Hematopoietic multipotent progenitor cell treated with erythropoietin and hydrocortisone succinate and interleukin-3 and kit ligand, for 15 days (in vitro differentiated cells): ENCODE measurements around the gene ZBED4.
A peak's percentile ranks its signal among the peaks of the same experiment; 100 is the strongest.

ENCODE experiments used
- DNase-seq: peaks from one replicate; pipeline ENCODE4 v3.0.0-alpha.2; 2015; ENCODE audit warnings: low spot score

Gene ZBED4

DNA sequence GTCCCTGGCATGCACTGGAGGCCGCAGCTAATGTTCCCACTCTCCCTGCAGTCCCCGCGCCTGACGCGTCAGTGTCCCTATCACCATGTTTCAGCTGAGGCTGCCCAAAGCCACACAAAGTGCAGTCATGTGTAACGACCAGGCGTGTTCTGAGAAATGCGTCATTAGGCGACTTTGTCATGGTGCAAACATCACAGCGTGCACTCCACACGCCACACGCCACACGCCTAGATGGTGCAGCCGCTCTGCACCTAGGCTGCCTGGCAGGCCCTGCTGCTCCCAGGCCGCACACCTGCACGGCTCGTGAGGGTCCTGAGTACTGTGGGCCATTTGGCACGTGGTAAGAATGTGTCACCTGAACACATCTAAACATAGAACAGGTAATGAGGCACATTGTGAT lies 67.2 kb downstream of the ZBED4 start:
- DNase-seq, result no peak

DNA sequence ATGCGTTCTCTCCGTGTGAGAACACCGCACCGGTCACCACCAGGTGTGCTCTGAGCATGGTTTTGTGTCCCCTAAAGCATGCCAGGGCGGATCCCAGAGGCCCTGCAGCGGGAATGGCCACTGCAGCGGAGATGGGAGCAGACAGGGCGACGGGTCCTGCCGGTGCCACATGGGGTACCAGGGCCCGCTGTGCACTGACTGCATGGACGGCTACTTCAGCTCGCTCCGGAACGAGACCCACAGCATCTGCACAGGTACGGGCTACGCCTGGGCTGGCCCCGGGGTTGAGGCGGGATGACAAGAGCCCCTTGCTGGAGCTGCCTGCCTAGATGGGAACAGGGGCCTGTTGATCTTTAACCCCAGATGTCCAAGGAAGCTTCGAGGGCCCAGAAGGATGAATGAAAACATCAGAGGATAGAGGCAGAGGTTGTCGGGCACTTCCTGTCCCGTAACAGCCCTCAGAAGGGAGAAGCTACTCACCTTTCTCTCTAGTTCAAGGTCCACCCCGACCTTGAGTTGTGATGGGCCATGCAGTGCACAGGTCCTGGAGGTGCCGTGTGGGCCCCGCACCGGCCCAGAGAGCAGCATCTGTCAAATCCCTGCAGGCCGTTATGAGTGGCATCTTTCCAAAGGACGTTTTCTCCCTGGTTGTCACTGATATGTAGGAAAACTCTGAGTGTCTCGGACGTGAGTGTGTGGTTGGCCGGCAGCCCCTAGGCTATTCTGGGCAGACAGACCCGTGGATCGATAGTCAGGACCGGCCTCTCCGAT lies 68.0 kb downstream of the ZBED4 start:
- no peak for DNase-seq

DNA sequence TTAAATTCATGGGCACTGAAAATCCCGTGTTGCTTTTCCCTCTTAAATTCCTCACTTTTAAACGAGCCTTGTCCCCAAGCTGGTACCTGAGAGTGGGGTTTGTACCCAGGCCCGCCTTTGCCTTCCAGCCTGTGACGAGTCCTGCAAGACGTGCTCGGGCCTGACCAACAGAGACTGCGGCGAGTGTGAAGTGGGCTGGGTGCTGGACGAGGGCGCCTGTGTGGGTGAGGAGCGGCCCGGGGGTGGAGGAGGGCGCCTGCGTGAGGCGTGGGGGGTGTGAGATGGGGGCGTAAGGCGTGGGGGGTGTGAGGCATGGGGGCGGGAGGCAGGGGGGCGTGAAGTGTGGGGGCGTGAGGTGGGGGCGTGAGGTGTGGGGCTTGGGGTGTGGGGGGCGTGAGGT lies 68.8 kb downstream of the ZBED4 start:
- no peak for DNase-seq

DNA sequence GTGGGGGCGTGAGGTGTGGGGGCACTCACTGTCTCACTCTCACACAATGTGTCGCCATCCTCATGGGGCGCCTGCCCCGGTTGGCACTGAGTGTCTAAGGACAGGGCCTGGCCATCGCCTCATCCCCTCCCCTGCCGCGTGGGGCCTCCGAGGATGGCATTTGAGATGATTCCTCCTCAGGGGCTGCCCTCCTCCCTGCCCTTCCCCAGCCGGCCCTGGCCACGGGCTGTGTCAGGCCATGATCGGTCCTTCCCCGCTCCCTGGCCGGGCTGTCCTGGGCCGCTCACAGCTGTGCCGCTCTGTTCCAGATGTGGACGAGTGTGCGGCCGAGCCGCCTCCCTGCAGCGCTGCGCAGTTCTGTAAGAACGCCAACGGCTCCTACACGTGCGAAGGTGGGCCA lies 69.3 kb downstream of the ZBED4 start:
- DNase-seq, result no peak

DNA sequence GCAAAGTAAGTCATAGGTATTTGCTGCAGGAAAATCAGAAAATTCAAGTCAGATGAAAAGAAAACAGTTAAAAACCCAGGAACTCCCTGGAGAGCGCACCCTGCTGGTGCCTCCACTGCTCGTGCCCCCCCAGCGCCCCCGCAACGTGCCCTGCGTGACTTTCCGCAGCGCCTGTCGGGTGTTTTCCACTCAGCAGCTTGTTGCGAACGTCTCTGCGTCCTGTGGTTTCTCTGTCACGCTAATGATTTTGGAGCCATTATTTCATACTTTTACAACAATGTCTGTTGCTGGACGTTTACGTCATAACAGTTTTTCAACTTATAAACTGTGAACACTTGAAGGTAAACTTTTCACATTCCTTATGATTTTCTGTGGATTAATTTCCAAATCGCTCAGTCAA lies 69.8 kb downstream of the ZBED4 start:
- DNase-seq, result no peak

DNA sequence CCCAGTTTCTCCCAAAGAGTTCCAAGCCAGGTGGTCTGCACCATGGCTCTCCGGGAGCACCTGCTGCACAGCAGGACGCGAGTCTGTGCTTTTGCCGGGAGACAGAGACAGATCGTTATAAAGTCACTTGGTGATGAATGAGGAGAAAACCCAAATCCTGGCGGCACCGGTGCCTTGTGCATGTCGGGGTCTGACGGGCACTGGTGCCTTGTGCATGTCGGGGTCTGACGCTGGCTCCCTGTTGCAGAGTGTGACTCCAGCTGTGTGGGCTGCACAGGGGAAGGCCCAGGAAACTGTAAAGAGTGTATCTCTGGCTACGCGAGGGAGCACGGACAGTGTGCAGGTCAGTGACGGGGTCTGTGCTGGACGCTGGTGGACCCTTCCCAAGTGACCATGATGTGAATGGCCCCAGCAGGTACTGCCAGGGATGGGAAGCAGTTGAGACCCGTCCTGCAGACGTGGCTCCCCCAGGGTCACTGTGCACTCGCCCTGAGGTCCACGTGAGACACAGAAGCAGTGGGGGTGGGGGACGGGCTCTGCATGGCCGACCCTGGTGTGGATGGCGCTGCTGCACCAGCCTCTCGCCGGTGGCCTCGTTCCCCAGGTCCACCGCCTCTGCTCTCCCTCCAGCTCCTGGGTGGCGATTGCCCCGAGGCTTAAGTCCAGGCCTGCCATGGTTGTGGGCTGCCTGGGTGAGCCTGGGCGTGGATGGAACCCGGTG lies 70.6 kb downstream of the ZBED4 start:
- DNase-seq, result no peak

DNA sequence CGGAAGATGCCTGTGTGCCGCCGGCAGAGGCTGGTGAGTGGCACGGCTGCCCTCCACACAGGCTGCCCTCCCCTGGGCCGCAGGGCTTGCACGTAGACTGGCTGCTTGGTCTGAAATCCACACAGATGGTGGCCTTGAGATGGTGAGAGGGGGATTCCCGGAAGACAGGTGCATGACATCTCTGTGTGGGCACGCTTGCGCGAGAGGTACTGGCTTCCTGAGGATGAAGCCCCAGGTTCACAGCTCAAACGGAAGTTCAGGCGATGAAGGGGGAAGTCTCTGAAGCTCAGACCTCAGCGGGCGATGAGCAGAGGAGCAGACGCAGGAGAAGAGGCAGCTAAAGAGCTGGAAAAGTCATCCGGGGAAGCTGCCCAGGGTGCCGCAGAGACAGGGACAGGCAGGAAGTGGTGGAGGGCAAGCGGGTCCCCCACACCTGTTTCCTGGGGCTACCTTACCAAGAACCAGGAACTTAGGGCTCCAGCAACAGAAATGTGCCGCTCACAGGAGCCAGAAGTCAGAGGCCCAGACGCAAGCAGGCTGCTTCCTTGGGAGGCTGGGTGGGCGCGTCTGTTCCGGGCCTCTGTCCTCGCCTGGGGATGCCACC lies 72.0 kb downstream of the ZBED4 start:
- DNase-seq, result no peak

DNA sequence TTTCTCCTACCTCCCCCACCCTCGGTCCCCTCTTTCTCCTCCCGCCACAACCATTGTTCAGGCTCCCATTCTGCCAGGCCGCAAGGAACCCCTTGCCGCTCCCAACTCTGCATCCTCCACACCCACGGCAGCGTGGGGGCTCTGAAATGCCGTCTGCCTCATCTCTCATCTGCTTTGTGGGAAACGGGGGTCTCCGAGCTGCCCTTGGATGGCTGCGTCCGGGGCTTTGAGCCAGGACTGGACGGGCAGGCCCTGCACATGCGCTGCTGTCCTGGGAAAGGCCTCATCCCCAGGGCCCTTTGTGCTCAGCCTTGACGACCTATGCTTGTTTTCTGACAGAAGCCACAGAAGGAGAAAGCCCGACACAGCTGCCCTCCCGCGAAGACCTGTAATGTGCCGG lies 73.3 kb downstream of the ZBED4 start:
- no peak for DNase-seq

DNA sequence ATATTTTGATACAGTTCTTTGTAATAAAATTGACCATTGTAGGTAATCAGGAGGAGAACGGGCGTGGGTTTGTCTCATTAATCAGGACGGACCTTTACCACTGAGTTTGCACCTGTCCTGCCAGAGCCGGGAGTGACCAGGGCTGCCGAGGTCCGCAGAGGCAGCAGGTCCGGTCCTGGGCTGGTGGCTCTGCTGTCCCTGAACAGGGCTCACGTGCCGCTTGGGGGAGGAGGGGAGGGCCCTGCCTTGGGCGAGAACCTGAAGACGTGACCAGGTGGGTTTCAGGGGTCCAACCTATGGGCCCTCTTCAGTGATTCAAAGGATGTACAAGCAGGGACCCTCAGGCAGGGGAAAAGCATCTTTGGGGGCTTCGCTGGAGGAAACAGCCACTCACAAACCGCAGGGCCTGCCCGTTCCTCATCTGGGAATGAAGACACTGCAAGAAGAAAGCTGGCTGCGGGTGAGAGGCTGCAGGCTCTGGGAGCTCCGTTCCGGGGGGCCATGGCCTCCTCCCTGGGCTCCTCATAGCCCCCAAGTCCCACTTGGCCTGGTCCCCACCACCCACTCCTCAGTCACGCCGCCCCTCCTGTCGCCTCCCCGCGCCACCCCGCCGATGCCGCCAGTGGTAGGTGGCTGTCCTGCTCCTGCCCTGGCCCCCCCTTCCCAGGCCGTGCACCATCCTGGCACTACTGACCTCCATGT lies 74.0 kb downstream of the ZBED4 start:
- DNase-seq, result no peak

DNA sequence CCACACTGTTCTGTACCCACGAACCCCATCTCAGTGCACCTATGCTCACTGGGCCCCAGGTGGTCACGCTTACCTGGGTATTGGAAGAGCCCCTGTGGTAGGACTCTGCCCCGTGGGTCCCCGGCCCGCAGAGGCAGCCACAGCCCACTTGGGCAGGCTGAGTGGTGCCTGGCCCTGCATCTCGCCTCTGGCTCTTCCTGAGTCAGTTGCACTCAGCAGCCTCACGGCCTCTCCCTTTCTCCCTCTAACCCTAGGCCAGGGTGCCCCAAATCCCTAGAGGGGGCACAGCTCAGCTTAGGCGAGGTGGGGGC lies 74.5 kb downstream of the ZBED4 start:
- no peak for DNase-seq

DNA sequence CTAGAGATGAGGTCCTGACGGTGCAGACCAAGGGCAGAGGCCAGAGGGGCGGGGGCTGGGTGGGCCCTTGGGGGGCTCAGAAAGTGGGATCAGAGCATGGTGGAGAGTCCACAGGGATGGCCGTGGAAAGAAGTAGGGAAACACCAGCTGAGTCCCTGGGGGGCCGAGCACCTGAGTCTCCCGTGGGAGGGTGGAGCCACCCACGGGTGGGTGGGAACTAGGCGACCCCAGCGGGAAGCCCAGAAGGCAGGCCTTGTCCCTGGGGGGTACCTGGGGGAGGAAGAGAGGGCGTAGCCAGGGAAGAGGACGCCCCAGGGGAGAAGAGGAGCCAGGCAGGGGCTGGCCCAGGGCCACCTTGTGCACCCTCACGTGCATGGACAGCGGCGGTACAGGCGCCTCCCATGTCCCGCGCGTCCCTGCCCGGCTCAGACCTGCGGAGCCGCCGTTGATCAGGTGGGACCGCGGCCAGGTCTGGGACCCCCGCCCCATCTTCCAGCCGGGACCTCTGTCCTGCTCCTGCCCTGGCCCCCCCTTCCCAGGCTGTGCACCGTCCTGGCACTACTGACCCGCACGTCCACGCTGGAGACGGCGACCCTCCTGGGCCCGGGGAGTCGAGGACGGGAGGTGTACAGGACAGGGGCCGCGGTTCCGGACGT lies 75.0 kb downstream of the ZBED4 start:
- DNase-seq, result no peak

DNA sequence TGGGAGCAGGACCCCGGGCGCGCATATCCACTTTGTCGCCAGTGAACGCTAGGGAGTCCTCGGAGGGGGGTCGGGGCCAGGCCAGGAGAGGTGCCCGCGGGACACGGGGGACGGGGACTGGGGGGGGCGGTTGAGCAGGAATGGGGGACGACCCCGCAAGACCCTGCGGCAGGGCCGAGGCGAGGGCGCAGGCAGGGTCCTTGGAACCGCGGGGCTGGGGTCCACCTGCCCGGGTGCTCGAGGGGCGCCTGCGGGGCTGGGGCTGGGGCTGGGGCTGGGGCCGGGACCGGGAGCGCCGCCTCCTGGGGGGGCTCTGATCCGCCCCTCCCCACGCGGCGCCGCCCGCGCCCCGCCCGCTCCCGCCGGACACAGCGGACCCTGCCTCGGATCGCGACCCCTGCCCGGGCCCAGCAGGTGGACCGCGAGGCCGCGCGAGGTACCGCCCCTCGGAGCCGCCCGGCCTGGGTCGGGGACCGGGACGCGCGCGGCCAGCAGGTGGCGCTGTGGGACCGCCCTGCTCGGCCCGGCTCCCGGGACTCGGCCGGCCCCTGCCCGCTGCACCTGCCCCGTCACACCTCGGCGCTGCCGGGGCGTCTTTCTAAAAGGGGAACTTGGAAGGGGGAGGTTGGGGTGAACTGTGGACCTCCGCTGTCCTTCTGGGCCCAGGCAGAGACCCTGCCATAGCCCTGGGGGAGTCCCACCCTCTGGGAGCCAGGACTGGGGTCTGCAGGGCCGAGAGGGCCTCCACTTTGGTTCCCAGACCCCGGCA lies 75.8 kb downstream of the ZBED4 start:
- peak; percentile 66 for DNase-seq

DNA sequence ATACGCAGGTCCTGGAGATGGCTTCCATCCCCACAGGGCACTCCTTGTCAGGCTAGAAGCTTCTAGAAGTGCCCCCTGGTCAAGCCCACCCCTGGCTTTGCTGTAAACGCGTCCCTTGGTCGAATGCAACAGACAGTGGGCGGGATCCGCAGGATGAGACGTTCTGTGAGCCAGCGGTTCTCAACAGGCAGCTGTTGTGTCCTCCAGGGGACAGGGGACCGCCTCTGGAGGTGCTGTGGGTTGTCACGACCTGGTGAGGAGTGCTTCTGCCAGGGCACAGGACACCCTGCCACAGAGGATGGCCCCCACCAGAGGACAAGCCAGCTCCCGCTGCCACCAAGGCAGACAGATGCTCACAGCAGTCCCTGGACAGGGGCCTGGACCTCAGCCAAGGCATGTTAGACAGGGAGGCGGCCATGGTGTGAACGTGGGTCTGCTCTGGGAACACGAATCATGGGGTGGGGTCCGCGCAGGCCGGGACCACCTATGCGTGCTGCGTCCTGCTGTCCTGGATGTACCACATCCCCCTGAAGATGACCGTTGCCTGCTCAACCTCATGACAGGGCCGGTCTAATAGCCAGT lies 76.4 kb downstream of the ZBED4 start:
- DNase-seq, result no peak

DNA sequence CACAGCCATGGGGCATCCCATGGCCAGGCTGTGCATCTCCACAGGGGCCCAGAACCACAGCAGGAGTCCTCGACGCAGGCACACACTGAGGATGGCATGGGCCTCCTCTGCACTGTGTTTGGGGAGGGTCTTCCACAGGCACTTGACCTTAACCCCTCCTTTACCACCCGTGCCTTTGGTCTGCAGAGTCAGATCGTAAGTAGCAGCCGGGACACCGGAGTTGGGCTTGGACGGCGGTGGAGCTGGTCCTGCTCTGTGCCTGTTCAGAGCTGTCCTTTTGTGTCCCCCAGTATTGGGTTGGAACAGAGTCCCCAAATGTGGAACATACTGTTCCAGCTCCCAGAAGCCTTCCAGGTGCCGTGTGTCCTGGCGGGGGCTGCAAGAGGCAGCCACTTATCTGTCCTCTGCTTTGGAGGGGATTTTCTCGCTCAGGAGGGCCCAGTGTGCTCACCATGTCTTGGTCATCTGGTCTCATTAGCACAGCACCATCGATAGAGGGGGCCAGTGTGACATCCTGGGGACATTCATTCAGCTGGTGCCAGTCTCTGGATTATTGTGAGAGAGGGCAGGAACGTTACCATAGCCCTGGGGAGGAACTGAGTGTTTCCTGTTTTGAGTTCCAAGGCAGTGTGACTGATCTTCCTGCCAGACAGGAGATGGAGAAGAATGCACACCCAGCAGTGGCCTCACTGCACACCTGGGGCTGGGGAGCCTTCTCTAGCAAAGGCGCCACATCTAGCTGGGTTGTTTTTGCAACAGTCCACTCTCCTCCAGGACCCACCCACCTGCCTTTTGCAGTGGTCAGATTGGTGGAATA lies 77.2 kb downstream of the ZBED4 start:
- DNase-seq, result no peak

DNA sequence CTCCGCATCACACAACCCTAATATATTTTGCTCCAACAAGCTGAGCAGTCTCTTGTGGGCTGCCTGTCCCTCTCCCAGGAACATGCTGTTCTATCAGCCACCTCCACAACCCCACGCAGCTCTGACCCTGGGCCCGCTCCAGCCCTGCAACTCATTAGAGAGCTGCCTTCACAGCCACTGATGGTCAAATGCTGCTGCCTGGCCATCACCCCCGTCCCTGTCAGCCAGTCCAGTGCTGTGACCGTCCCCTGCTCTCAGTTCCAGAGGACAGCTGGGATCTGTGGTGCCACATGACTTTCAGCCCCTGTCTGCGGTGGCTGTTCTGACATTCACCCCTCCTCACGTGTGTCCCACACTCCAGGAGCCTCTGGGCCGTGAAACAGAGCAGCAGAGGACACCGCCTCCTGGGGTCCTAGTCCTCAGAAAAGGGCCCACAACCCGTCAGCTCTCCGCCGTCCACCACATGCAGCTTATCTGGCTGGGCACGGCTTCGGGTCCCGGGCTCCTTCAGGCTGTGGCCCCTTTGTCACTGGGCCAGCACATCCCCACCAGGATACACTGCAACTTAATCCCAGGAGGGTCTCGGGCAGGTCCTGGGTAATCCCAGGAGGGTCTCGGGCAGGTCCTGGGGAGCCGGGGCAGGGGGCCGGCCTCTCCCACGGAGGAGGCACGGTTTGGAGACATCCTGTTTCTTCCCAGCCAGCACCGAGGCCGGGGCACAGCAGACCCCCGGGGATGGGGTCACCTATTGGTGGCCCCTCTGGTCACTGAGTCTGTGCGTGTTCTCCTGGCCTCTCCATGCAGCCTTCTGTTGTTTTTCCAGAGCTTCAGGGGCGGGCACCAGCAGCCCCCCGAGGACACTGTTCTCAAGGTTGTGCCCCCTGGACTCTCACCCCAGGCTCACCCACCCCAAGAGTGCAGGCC lies 79.9 kb downstream of the ZBED4 start:
- DNase-seq, result no peak

DNA sequence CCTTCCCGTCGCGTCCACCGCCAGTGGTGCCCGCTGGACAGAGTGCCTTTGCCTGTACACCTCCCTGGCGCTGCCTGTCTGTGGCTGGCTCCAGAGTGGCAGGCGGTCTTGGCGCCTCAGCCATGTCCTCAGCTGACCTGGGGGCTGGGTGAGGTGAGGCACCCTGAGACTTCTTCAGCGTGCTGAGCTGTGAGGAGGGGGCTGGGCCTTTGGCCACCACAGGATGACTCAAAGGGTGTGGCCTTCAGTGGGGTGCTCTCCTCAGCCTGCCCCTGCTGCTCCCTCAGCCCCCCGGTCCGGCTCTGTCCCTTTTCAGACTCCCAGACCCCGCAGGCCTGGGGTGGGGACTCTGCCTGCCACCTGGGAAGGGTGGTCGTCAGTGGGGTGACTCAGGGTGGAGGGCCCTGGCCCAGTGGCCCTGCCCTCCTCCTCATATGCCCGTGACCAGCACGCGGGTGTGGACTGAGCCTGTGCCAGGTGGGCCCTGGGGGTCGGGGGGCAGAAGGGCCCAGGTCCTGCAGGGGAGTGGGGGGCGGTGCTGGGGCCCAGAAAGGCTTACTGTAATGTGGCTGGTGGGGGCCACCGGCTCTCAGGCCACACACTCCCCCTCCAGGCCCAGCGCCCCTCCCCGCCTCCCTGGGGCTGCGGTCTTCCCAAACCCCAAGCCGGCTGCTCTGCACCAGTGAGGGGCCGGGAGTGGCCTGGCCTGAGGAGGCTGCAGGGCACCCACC lies 80.7 kb downstream of the ZBED4 start:
- DNase-seq, result no peak

DNA sequence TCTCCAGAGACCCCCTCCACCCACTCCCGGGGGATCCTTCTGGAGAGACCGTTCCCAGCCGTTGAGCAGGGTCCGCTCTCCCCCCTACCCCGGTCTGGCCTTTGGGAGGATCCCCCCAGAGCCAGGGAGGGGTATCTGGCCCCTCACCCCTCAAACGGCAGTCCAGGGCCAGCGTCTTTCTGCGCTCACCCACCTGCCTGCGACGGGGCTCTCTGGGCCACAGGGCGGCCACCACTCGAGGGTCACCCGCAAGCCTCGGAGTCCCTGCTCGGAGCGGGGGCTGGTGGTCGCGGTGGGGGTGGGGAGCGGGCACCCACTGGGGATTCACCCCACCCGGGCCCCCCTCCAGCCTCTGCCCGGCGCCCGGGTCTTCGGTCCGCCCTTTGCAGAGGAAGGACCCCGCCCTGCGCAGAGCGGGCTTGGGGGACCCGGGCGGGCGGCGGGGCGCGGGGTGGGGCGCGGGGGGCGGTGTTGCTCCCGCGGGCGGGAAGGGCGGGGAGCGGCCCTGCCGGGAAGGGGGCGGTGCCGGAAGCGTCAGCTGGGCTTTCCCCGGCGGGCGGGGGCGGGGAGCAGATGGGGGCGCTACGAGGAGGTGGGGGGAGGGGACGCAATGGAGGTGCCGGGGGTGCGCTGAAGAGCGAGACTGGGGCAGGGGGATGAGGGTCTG lies 81.4 kb downstream of the ZBED4 start:
- no peak for DNase-seq

DNA sequence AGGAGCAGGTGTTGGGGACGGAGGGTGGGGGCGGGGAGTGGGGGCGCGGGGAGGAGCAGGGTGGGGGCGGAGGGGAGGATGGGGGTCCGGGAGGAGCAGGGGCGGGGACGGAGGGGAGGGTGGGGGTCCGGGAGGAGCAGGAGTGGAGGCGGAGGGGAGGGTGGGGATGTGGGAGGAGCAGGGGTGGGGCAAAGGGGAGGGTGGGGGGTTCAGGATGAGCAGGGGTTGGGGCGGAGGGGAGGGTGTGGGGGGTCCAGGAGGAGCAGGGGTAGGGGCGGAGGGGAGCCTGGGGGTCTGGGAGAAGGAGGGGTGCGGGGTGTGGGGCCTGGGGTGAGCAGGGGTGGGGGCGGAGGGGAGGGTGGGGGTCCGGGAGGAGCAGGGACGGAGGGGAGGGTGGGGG lies 81.9 kb downstream of the ZBED4 start:
- DNase-seq, result no peak
